SK-N-SH (cell line): ENCODE measurements around the gene TRIM38. TPM values are rescaled to one million over a fixed set of nuclear protein-coding genes. Genes with fewer than 3 reads are reported as not detected.

Source experiments
- CTCF ChIA-PET: fragments of 300-600, 350-600 bp; formaldehyde crosslinking; extraction: SDS; loops from one replicate; lab custom pipeline; 2021; lab: Yijun Ruan, JAX
- POLR2A ChIA-PET: fragments of 350-600 bp; sonication (Branson Sonifier 250); formaldehyde crosslinking; extraction: SDS; loops from one replicate; lab custom pipeline; 2020; ENCODE audit warnings: antibody characterized with exemption, inconsistent platforms; lab: Yijun Ruan, JAX
- DNase-seq: peaks from one replicate; pipeline ENCODE4 v3.0.0; 2012
- H2AFZ ChIP-seq: fragments of 200-600 bp; sonication (generic); 2 replicates; pipeline ENCODE4 v1.8.1; 2016; ENCODE audit warnings: antibody characterized with exemption, mild to moderate bottlenecking, low read depth
- H3F3A ChIP-seq: fragments of 200-600 bp; sonication (generic); replicated peaks from 2 replicates; pipeline ENCODE3; 2016; ENCODE audit warnings: antibody characterized with exemption, mild to moderate bottlenecking; ENCODE audit not compliant: insufficient read depth
- H3K27ac ChIP-seq, 2 experiments: fragments of 200-500 bp in 1 of 2; fragments of 200-600 bp in 1 of 2; sonication (Bioruptor generic) in 1 of 2; sonication (generic), shearing (Covaris generic) in 1 of 2; 2 replicates each; pipeline versions ENCODE4 v1.5.1 to v1.6.1; 2014 to 2016; ENCODE audit warnings: low read depth in 2 of 2, inconsistent platforms in 1 of 2, low read length in 1 of 2, mild to moderate bottlenecking in 1 of 2, mixed read lengths in 1 of 2
- H3K27me3 ChIP-seq: fragments of 200-600 bp; sonication (generic), shearing (Covaris generic); 2 replicates; pipeline ENCODE4 v1.6.1; 2016; ENCODE audit warnings: mixed run types; ENCODE audit not compliant: insufficient read depth
- H3K36me3 ChIP-seq, 2 experiments: fragments of 200-500 bp in 1 of 2; fragments of 200-600 bp in 1 of 2; sonication (Bioruptor generic) in 1 of 2; sonication (generic) in 1 of 2; replicated peaks in 1 of 2; 2 replicates each; pipeline versions ENCODE3 to v1.5.1; 2014 to 2016; ENCODE audit warnings: low read length in 1 of 2, mild to moderate bottlenecking in 1 of 2; ENCODE audit not compliant: insufficient read depth in 2 of 2, control insufficient read depth in 1 of 2
- H3K4me1 ChIP-seq, 2 experiments: fragments of 200-500 bp in 1 of 2; fragments of 200-600 bp in 1 of 2; sonication (Bioruptor generic) in 1 of 2; sonication (generic), shearing (Covaris generic) in 1 of 2; 2 replicates each; pipeline versions ENCODE4 v1.5.1 to v1.6.1; 2014 to 2016; ENCODE audit warnings: low read depth in 1 of 2, low read length in 1 of 2, mixed run types in 1 of 2; ENCODE audit not compliant: insufficient read depth in 2 of 2, control insufficient read depth in 1 of 2
- H3K4me2 ChIP-seq: fragments of 200-600 bp; sonication (generic), shearing (Covaris generic); 2 replicates; pipeline ENCODE4 v1.6.1; 2017; ENCODE audit warnings: mixed run types
- H3K4me3 ChIP-seq, 2 experiments: fragments of 200-500 bp in 1 of 2; fragments of 200-600 bp in 1 of 2; sonication (Bioruptor generic) in 1 of 2; sonication (generic), shearing (Covaris generic) in 1 of 2; 2 replicates each; pipeline versions ENCODE4 v1.5.1 to v1.8.1; 2014 to 2016; ENCODE audit warnings: low read depth in 2 of 2, inconsistent platforms in 1 of 2, low read length in 1 of 2, mild to moderate bottlenecking in 1 of 2, mixed read lengths in 1 of 2, moderate library complexity in 1 of 2
- H3K79me2 ChIP-seq: fragments of 200-600 bp; sonication (generic); 2 replicates; pipeline ENCODE4 v1.8.1; 2017; ENCODE audit warnings: mild to moderate bottlenecking; ENCODE audit not compliant: insufficient read depth
- H3K9ac ChIP-seq: fragments of 200-600 bp; sonication (generic); 2 replicates; pipeline ENCODE4 v1.6.1; 2017; ENCODE audit warnings: mixed run types
- H3K9me2 ChIP-seq: fragments of 200-600 bp; sonication (generic); 2 replicates; pipeline ENCODE4 v1.6.1; 2017; ENCODE audit warnings: mixed run types
- H3K9me3 ChIP-seq: fragments of 200-600 bp; sonication (generic); 2 replicates; pipeline ENCODE4 v1.6.1; 2017; ENCODE audit warnings: mixed run types, mild to moderate bottlenecking, moderate library complexity
- H4K20me1 ChIP-seq: fragments of 200-600 bp; sonication (generic); 2 replicates; pipeline ENCODE4 v1.6.1; 2017; ENCODE audit warnings: mild to moderate bottlenecking, mixed run types; ENCODE audit not compliant: insufficient read depth
- EZH2phosphoT487 ChIP-seq: fragments of 200-600 bp; sonication (generic); IDR thresholded peaks from 2 replicates; pipeline ENCODE4 v1.6.1; 2017; ENCODE audit warnings: low read depth, mixed run types, mild to moderate bottlenecking, antibody characterized with exemption, moderate library complexity, borderline replicate concordance
- FOSL2 ChIP-seq: IDR thresholded peaks from 2 replicates; pipeline ENCODE4 v1.4.0; 2012; ENCODE audit warnings: low read depth, mild to moderate bottlenecking, moderate library complexity, borderline replicate concordance
- FOXM1 ChIP-seq: IDR thresholded peaks from 2 replicates; pipeline ENCODE4 v1.4.0; 2012; ENCODE audit warnings: low read depth, mild to moderate bottlenecking
- GABPA ChIP-seq: IDR thresholded peaks from 2 replicates; pipeline ENCODE4 v1.4.0; 2012; ENCODE audit warnings: low read depth, mild to moderate bottlenecking
- JUND ChIP-seq: IDR thresholded peaks from 2 replicates; pipeline ENCODE4 v1.4.0; 2012
- NRF1 ChIP-seq: IDR thresholded peaks from 2 replicates; pipeline ENCODE4 v1.6.1; 2012; ENCODE audit warnings: low read depth, mild to moderate bottlenecking, low read length
- POLR2AphosphoS5 ChIP-seq: IDR thresholded peaks from 2 replicates; pipeline ENCODE4 v1.6.1; 2012; ENCODE audit warnings: low read depth, low read length
- RCOR1 ChIP-seq: fragments of 150-350 bp; IDR thresholded peaks from 2 replicates; pipeline ENCODE4 v1.6.1; 2017; ENCODE audit warnings: antibody characterized with exemption, low read length
- SIN3A ChIP-seq: IDR thresholded peaks from 2 replicates; pipeline ENCODE4 v1.6.1; 2012; ENCODE audit warnings: low read depth, mild to moderate bottlenecking, low read length, moderate library complexity, borderline replicate concordance
- TAF1 ChIP-seq: IDR thresholded peaks from 2 replicates; pipeline ENCODE4 v1.6.1; 2012; ENCODE audit warnings: low read depth, mild to moderate bottlenecking, low read length, moderate library complexity, borderline replicate concordance
- TCF12 ChIP-seq: IDR thresholded peaks from 2 replicates; pipeline ENCODE4 v1.4.0; 2012
- YY1 ChIP-seq: IDR thresholded peaks from 2 replicates; pipeline ENCODE4 v1.4.0; 2012; ENCODE audit warnings: low read depth, mild to moderate bottlenecking
- WGBS: methylation state at CpG from one replicate; pipeline ENCODE4 v1.1.6; 2017; ENCODE audit warnings: low lambda C conversion rate; 5-methylcytosine and 5-hydroxymethylcytosine counted together
- polyA plus RNA-seq, 3 experiments: library from polyadenylated mRNA; depleted of rRNA; stranded (reverse); fragments of >200 nt; gene quantifications; 2 replicates each; pipeline ENCODE4 v1.2.3, GENCODE V29; 2012
- TF ChIP-seq, protein P1 (sequence below): IDR thresholded peaks from 2 replicates; pipeline ENCODE4; 2012
- TF ChIP-seq, protein P2 (sequence below): IDR thresholded peaks from 2 replicates; pipeline ENCODE4 v1.4.0; 2012; ENCODE audit warnings: low read depth, borderline replicate concordance
- TF ChIP-seq, protein P3 (sequence below): IDR thresholded peaks from 2 replicates; pipeline ENCODE4 v1.4.0; 2012; ENCODE audit warnings: low read depth, borderline replicate concordance

The TRIM38 gene
- polyA plus RNA-seq, 1 of the 3 experiments (the other 2 are of a cell fraction), result 0.62 TPM

DNA sequence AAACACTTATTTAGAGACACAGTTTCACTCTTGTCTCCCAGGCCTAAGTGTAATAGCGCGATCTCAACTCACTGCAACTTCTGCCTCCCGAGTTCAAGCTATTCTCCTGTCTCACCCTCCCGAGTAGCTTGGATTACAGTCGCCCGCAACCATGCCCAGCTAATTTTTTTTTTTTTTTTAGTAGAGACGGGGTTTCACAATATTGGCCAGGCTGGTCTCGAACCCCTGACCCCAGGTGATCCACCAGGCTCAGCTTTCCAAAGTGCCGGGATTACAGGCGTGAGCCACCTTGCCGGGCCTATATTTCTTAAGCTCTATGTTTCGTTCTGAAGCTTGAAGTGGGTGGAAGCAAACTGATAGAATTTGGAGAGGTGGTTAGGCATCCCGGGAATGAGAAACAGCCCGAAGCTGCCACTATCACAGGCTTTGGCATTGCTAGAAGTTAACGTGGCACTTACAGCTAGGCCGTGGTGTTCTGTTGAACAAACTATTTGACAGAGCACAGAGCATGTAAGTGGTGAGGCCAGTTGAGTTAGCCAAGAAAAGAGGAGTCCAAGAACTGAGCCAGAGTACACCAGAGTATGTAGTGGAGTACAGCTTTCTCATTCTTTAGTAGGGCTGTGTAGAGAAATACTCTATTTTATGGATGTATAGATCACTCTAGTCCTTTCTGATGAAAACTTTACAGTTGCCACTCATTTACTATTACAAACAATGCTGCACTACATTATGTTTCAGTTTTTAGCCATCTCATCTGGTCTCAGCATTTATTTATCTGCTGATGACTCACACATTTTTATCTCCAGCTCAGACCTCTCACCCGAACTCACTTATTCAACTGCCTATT lies 62.7 kb downstream of the TRIM38 start:
- H4K20me1 ChIP-seq, result no peaks in the 10 kb centered on the region
- no peaks in the 10 kb centered on the region for H3K9me3 ChIP-seq
- CTCF ChIA-PET, result interaction anchor here (0.6 to 2.3 kb wide), 5 partner anchors 21 to 224 kb away, joined by 3 to 19 read pairs (median 5); a partner anchor contains a TSS
- TF ChIP-seq POLR2AphosphoS5 (no peak), FOXM1 (no peak), JUND (peak; percentile 57; the same call in 1 of the 2 replicates), TCF12 (peak; percentile 32; the same call in 1 of the 2 replicates), RCOR1 (no peak), EZH2phosphoT487 (no peak), YY1 (no peak), FOSL2 (peak; percentile 69), NRF1 (no peak), TAF1 (no peak), GABPA (no peak), SIN3A (no peak)
- TF ChIP-seq, protein P1, sequence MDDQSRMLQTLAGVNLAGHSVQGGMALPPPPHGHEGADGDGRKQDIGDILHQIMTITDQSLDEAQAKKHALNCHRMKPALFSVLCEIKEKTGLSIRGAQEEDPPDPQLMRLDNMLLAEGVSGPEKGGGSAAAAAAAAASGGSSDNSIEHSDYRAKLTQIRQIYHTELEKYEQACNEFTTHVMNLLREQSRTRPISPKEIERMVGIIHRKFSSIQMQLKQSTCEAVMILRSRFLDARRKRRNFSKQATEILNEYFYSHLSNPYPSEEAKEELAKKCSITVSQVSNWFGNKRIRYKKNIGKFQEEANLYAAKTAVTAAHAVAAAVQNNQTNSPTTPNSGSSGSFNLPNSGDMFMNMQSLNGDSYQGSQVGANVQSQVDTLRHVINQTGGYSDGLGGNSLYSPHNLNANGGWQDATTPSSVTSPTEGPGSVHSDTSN, result peak; percentile 23; the same call in 1 of the 2 replicates
- TF ChIP-seq, protein P2, sequence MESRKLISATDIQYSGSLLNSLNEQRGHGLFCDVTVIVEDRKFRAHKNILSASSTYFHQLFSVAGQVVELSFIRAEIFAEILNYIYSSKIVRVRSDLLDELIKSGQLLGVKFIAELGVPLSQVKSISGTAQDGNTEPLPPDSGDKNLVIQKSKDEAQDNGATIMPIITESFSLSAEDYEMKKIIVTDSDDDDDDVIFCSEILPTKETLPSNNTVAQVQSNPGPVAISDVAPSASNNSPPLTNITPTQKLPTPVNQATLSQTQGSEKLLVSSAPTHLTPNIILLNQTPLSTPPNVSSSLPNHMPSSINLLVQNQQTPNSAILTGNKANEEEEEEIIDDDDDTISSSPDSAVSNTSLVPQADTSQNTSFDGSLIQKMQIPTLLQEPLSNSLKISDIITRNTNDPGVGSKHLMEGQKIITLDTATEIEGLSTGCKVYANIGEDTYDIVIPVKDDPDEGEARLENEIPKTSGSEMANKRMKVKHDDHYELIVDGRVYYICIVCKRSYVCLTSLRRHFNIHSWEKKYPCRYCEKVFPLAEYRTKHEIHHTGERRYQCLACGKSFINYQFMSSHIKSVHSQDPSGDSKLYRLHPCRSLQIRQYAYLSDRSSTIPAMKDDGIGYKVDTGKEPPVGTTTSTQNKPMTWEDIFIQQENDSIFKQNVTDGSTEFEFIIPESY, result no peak
- TF ChIP-seq, protein P3, sequence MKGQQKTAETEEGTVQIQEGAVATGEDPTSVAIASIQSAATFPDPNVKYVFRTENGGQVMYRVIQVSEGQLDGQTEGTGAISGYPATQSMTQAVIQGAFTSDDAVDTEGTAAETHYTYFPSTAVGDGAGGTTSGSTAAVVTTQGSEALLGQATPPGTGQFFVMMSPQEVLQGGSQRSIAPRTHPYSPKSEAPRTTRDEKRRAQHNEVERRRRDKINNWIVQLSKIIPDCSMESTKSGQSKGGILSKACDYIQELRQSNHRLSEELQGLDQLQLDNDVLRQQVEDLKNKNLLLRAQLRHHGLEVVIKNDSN, result no peak
- DNase-seq, result no peak
- H3K4me3 ChIP-seq, result peak overlapping the region; percentile 70 to 89; a peak in 3 of 4 replicates
- no peaks in the 10 kb centered on the region for H3K36me3 ChIP-seq
- POLR2A ChIA-PET, result interaction anchor here (0.7 to 4.8 kb wide), 20 partner anchors 8 to 1868 kb away, joined by 3 to 101 read pairs (median 14); a partner anchor contains a TSS
- H3K27ac ChIP-seq, result peak overlapping the region; percentile 92 to 99
- H3F3A ChIP-seq, result peaks cover 60% of the 10 kb centered on the region
- peak overlapping the region; percentile 73 for H3K9ac ChIP-seq
- H3K9me2 ChIP-seq, result no peaks in the 10 kb centered on the region
- no peaks in the 10 kb centered on the region for H3K79me2 ChIP-seq
- peak overlapping the region; percentile 82; the same call in 1 of the 2 replicates for H3K4me2 ChIP-seq
- H2AFZ ChIP-seq, result no peak overlapping the region
- H3K4me1 ChIP-seq, result peaks cover 15 to 33% of the 10 kb centered on the region in 2 experiments; a peak in 3 of 4 replicates
- H3K27me3 ChIP-seq, result no peaks in the 10 kb centered on the region
- 73% methylated on average over 17 of the region's 17 CpGs for WGBS
